Neural progenitor cell (in vitro differentiated cells): ENCODE measurements around the gene C2CD4C. TPM values are rescaled to one million over a fixed set of nuclear protein-coding genes. Genes with fewer than 3 reads are reported as not detected.

ENCODE experiments used
- DNase-seq: peaks from one replicate; pipeline ENCODE4 v3.0.0-alpha.2; 2016; ENCODE audit warnings: low spot score
- H2AFZ ChIP-seq: fragments of 200-600 bp; sonication (generic); replicated peaks from 2 replicates; pipeline ENCODE4 v1.6.1; 2016; ENCODE audit warnings: antibody characterized with exemption
- H3F3A ChIP-seq: fragments of 200-600 bp; sonication (generic); 2 replicates; pipeline ENCODE4 v1.6.1; 2016; ENCODE audit warnings: antibody characterized with exemption, low read depth
- H3K27ac ChIP-seq: fragments of 200-600 bp; sonication (generic); 2 replicates; pipeline ENCODE4 v1.5.1; 2016; ENCODE audit warnings: mild to moderate bottlenecking
- H3K27me3 ChIP-seq: fragments of 200-600 bp; sonication (generic); 2 replicates; pipeline ENCODE4 v1.6.1; 2016; ENCODE audit warnings: mild to moderate bottlenecking, moderate library complexity
- H3K36me3 ChIP-seq: fragments of 200-600 bp; sonication (generic); 2 replicates; pipeline ENCODE4 v1.5.1; 2016
- H3K4me1 ChIP-seq: fragments of 200-600 bp; sonication (generic); 2 replicates; pipeline ENCODE4 v1.6.1; 2016; ENCODE audit warnings: mixed run types
- H3K4me2 ChIP-seq: fragments of 200-600 bp; sonication (generic); 2 replicates; pipeline ENCODE4 v1.6.1; 2016
- H3K4me3 ChIP-seq: fragments of 200-600 bp; sonication (generic); 2 replicates; pipeline ENCODE4 v1.5.1; 2016
- H3K79me2 ChIP-seq: fragments of 200-600 bp; sonication (generic); 2 replicates; pipeline ENCODE4 v1.6.1; 2016; ENCODE audit warnings: low read depth
- H3K9ac ChIP-seq: fragments of 200-600 bp; sonication (generic); 2 replicates; pipeline ENCODE4 v1.6.1; 2016
- H3K9me3 ChIP-seq: fragments of 200-600 bp; sonication (generic); 2 replicates; pipeline ENCODE4 v1.5.1; 2016; ENCODE audit warnings: low read depth
- H4K20me1 ChIP-seq: fragments of 200-600 bp; sonication (generic); 2 replicates; pipeline ENCODE4 v1.6.1; 2016; ENCODE audit warnings: low read depth
- H3K27ac Mint-ChIP-seq: 3 replicates; pipeline ENCODE4 v1.8.0; 2021; ENCODE audit warnings: mixed read lengths
- H3K27me3 Mint-ChIP-seq: 2 replicates; pipeline ENCODE4 v1.8.0; 2022; ENCODE audit warnings: low read depth, mild to moderate bottlenecking, inconsistent platforms, moderate library complexity, mixed read lengths; ENCODE audit not compliant: insufficient read depth
- H3K36me3 Mint-ChIP-seq: 3 replicates; pipeline ENCODE4 v1.8.0; 2021; ENCODE audit warnings: mixed read lengths
- H3K4me1 Mint-ChIP-seq: 3 replicates; pipeline ENCODE4 v1.8.0; 2021; ENCODE audit warnings: mixed read lengths
- H3K4me3 Mint-ChIP-seq: 3 replicates; pipeline ENCODE4 v1.8.0; 2021; ENCODE audit warnings: mild to moderate bottlenecking, moderate library complexity, mixed read lengths
- H3K9me3 Mint-ChIP-seq: 3 replicates; pipeline ENCODE4 v1.8.0; 2020; ENCODE audit warnings: mixed read lengths
- EZH2 ChIP-seq: fragments of 200-600 bp; sonication (generic); IDR thresholded peaks from 2 replicates; pipeline ENCODE4 v1.6.1; 2017; ENCODE audit warnings: antibody characterized with exemption, mild to moderate bottlenecking, moderate library complexity
- EZH2phosphoT487 ChIP-seq: fragments of 200-600 bp; sonication (generic); IDR thresholded peaks from 2 replicates; pipeline ENCODE4 v1.6.1; 2017; ENCODE audit warnings: antibody characterized with exemption
- total RNA-seq: library from RNA; depleted of rRNA; stranded (reverse); fragments of >200 nt; gene quantifications from 2 replicates; pipeline ENCODE4 v1.2.3, GENCODE V29; 2015; ENCODE audit warnings: low replicate concordance
- TF ChIP-seq, protein P1 (sequence below): fragments of 200-600 bp; sonication (generic); IDR thresholded peaks from 2 replicates; pipeline ENCODE4 v1.5.1; 2017; ENCODE audit warnings: antibody characterized with exemption, mild to moderate bottlenecking

The C2CD4C gene
- total RNA-seq, 1 donor from 2014 or later: 2.3 TPM

DNA sequence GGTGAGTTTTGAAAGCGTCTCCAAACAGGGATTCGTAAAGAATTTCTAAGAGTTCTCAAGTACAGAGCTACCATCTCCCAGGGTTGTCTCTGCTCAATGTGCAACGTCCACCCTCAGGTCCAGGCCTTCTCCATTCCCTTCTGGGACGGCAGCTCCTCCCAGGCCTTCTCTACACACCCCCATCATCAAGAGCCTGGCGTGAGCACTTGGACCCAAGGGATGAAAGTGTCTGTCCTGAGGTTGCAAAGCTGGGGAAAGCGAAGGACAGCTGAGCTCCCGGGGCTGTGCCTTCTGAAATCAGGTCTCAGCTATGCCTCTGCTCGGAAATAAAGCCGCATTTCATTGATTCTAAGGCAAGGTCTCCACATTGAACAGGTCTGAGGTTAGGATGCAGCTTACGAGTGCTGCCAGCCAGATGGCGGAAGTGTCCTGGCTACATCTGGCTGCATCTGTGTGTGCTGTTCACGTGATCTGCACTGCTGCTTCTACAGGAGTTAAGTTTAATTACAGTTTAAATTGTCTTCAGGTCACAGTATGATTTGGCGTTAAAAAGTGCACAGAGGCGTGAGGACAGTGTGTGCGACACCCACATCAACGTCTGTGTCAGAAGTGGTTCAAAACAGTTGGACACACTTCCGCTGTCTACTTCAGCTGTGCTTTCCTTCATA, 37.3 kb downstream of the C2CD4C start:
- no peak overlapping the region for H3K9ac ChIP-seq
- no peaks in the 10 kb centered on the region for H3K79me2 ChIP-seq
- no peak overlapping the region for H3K27ac ChIP-seq
- H3K36me3 Mint-ChIP-seq: no peaks in the 10 kb centered on the region
- peaks cover 3% of the 10 kb centered on the region for H3K9me3 Mint-ChIP-seq
- H3K27ac Mint-ChIP-seq: peak overlapping the region; percentile 35
- H3K4me3 ChIP-seq: no peak overlapping the region
- H3K4me3 Mint-ChIP-seq: no peak overlapping the region
- TF ChIP-seq EZH2 (no peak), EZH2phosphoT487 (no peak)
- TF ChIP-seq, protein P1, sequence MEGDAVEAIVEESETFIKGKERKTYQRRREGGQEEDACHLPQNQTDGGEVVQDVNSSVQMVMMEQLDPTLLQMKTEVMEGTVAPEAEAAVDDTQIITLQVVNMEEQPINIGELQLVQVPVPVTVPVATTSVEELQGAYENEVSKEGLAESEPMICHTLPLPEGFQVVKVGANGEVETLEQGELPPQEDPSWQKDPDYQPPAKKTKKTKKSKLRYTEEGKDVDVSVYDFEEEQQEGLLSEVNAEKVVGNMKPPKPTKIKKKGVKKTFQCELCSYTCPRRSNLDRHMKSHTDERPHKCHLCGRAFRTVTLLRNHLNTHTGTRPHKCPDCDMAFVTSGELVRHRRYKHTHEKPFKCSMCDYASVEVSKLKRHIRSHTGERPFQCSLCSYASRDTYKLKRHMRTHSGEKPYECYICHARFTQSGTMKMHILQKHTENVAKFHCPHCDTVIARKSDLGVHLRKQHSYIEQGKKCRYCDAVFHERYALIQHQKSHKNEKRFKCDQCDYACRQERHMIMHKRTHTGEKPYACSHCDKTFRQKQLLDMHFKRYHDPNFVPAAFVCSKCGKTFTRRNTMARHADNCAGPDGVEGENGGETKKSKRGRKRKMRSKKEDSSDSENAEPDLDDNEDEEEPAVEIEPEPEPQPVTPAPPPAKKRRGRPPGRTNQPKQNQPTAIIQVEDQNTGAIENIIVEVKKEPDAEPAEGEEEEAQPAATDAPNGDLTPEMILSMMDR: no peak
- no peak overlapping the region for H2AFZ ChIP-seq
- no peaks in the 10 kb centered on the region for H3K36me3 ChIP-seq
- peaks cover 12% of the 10 kb centered on the region for H3K4me1 Mint-ChIP-seq
- peaks cover 19% of the 10 kb centered on the region for H3K27me3 Mint-ChIP-seq
- no peaks in the 10 kb centered on the region for H3F3A ChIP-seq
- no peaks in the 10 kb centered on the region for H4K20me1 ChIP-seq
- no peaks in the 10 kb centered on the region for H3K4me1 ChIP-seq
- no peak overlapping the region for H3K4me2 ChIP-seq
- DNase-seq: no peak
- H3K27me3 ChIP-seq: no peaks in the 10 kb centered on the region
- no peaks in the 10 kb centered on the region for H3K9me3 ChIP-seq

- Histone ChIP-seq H2AFZ (no peak overlapping the region), H3K4me2 (no peak overlapping the region), H3K27ac (no peak overlapping the region), H3K27me3 (no peaks in the 10 kb centered on the region), H3K36me3 (no peaks in the 10 kb centered on the region), H3K79me2 (no peaks in the 10 kb centered on the region), H4K20me1 (no peaks in the 10 kb centered on the region), H3F3A (no peaks in the 10 kb centered on the region), H3K4me1 (no peaks in the 10 kb centered on the region), H3K9me3 (no peaks in the 10 kb centered on the region), H3K4me3 (no peak overlapping the region), H3K9ac (no peak overlapping the region)
- TF ChIP-seq EZH2 (no peak), EZH2phosphoT487 (no peak)
- TF ChIP-seq, protein P1: no peak
- H3K9me3 Mint-ChIP-seq: peaks cover 3% of the 10 kb centered on the region
- H3K36me3 Mint-ChIP-seq: no peaks in the 10 kb centered on the region
- H3K4me3 Mint-ChIP-seq: no peak overlapping the region
- DNase-seq: no peak
- peaks cover 12% of the 10 kb centered on the region for H3K4me1 Mint-ChIP-seq
- no peak overlapping the region for H3K27ac Mint-ChIP-seq
- peaks cover 19% of the 10 kb centered on the region for H3K27me3 Mint-ChIP-seq
Observed at GRCh38 chr19:370641-371330, 38.2 kb downstream of the C2CD4C start.

DNA sequence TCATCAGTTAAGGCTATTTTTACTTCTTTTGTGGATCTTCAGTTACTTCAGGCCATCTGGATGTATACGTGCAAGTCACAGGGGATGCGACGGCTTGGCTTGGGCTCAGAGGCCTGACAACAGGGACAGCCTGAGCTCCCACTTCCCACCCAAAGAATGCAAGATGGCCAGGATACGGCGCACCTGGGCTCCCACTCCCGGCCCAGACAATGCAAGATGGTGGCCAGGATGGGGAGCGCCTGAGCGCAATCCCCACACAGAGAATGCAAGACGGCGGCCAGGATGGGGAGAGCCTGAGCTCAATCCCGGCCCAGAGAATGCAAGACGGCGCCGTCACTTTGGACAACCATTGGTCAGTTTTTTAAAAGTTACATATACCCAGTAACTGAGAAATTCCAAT, 39.1 kb downstream of the C2CD4C start:
- Mint-ChIP-seq H3K27me3 (peaks cover 19% of the 10 kb centered on the region), H3K4me1 (peaks cover 12% of the 10 kb centered on the region), H3K4me3 (no peak overlapping the region), H3K27ac (no peak overlapping the region), H3K36me3 (no peaks in the 10 kb centered on the region), H3K9me3 (peaks cover 3% of the 10 kb centered on the region)
- DNase-seq: no peak
- H3K9ac ChIP-seq: no peak overlapping the region
- H4K20me1 ChIP-seq: no peaks in the 10 kb centered on the region
- no peaks in the 10 kb centered on the region for H3K36me3 ChIP-seq
- no peak overlapping the region for H3K27ac ChIP-seq
- H3K9me3 ChIP-seq: no peaks in the 10 kb centered on the region
- H3K4me3 ChIP-seq: no peak overlapping the region
- no peaks in the 10 kb centered on the region for H3K4me1 ChIP-seq
- TF ChIP-seq EZH2phosphoT487 (no peak), EZH2 (no peak)
- TF ChIP-seq, protein P1: no peak
- H3F3A ChIP-seq: no peaks in the 10 kb centered on the region
- no peaks in the 10 kb centered on the region for H3K27me3 ChIP-seq
- no peak overlapping the region for H3K4me2 ChIP-seq
- no peaks in the 10 kb centered on the region for H3K79me2 ChIP-seq
- no peak overlapping the region for H2AFZ ChIP-seq
